Activated naive CD4-positive, alpha-beta T cell (primary cell): Measurements from ENCODE around the gene SPACA5.
"Not testable (repeated sequence)": the region's sequence is repeated elsewhere in the genome, so short reads cannot be mapped to it uniquely, and the experiment has no call there.

Experiments
- DNase-seq, 4 experiments: peaks; one replicate each; lab custom pipeline; 2025; lab: John Stamatoyannopoulos, UW

Gene SPACA5

DNA sequence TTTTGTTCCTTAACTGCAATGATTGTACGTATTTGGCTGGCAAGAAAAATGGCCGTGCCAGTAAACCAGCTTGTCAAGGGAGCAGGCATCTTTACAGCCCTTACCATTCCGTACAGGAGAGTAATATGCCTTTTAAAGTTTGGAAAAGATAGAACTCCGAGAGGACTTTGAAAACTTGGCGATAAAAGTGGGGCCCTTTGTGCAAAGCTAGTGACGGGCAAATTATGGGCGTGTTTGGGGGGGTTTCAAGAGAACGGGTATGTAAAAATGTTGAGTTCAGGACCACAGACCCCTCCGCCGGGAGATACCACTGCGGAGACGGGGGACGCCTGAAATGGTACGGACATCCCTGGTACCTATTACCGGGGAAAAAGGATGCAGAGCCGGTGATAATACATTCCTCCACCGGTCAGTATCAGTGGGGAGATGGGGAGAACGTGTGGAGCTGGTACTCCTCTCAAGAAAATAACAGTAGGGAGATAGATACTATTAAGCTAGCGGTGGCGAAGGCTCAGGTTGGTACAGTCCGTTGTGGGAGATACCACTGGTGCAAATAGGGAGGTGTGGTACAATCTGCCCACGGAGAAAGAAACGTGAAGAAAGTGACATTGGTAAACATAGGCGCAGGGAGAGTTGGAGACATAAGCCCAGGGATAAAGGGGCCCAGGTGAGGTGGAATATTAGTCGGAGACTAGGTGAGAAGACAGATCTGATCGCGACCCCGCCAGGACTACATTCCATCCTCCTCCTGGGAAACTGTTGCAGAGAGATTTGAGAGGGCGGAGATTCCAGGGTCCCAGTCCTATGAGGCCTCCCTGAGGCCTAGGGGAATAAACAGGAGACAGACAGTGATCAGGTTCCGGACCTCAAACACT is 14.5 kb downstream of the SPACA5 start:
- peak; percentile 30 to 68 (median 51) for DNase-seq

DNA sequence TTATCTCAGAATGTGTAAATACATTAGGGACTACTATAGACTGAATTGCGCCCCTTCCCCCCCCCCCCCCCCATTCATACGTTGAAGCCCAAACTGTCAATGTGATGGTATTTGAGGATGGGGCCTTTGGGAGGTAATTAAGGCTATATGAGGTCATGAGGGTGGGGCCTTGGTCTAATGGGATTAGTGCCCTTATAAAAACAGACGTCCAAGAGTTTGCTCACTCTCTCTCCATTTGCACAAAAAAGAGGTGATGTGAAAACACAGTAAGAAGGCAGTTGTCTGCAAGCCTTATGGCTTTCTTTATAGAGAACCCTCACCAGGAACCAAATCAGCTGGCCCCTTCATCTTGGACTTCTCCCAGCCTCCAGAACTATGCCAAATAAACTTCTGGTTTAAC is 15.3 kb downstream of the SPACA5 start:
- no peak for DNase-seq

DNA sequence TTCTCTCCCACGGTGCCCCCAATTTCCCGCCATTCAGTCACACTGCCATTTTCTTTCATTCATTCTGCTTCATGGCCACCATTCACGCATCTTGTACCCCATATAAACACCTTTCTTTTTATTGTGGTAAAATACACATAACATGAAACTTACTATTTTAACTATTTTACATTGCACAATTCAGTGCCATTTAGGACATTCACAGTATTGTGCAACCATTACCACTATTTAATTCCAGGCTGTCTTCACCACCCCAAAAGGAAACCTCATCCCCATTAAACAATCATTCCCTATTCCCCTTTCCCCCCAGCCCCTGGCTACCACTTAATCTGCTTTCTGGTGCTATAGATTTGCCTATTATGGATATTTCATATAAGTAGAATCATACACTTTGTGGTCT is 15.9 kb downstream of the SPACA5 start:
- DNase-seq, result no peak

DNA sequence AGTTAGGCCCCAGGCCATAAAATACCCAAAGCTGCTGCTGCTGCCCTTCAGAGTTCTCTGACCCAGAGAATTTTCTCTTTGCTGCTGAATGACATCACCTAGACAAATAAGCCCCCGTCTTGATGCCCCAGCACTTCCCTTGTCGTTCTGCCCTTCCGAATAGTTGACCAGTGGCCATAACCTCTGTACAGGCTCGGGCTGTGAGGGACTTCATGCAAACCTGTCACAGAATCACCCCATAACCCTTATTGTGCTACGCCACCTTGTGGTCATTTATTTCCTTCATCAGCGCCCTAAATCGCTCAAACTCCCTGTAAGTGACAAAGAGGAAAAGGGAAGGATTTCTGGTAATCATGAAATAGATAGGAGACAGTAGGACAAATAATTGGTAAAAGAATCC is 18.8 kb downstream of the SPACA5 start:
- no peak for DNase-seq

DNA sequence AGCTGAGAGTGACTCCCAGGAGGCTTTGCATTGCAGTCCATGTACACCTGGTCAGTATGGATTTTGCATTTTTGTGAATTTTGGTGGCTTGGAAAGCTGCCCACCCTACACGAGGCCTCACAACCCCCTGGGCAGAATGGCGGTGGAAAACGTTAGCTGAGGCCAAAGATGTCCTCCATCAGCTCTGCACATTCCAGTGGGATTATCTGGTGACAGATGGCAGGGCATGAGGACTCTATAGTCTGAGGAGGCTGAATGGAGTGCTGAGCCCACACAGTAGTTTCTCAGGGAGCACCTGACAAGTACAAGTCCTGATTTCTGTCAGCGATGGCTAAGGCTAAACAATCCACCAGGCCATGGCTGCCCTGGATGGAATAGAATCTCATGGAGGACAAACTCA is 20.8 kb downstream of the SPACA5 start:
- DNase-seq, result not testable (repeated sequence)

DNA sequence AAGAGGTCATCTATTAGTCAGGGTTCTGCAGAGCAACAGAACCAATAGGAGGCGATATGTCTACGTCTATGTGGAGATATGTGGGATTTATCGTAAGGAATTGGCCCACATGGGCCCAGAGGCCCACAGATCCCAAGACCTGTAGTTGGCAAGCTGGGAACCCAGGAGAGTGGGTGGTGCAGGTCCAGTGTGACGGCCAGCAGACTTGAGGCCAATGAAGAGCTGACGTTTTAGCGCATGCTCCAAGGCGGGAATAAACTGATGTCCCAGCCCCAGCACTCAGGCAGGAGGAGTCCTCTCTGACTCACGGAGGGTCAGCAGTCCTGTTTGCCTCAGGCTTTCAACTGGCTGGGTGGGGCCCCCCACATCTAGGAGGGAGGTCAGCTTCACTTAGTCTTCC is 21.3 kb downstream of the SPACA5 start:
- no peak for DNase-seq

DNA sequence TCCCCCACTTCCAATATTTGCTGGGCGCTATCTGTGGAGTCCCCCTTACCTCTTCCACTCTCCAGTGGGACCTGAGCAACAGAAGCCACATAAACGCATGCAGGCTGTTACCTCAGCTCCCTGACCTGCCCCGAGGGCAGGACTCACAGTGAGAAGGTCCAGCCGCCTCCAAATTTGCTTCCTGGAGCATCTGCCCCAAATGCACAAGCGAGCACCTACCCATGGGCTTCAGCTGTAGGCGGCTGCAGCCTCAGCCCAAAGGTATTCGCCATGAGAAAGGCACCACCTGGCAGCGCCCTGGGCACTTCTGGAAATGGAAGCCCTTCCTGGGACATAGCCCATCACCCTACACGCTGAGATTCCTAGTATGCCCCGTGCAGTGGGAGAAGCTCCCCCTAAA is 23.4 kb downstream of the SPACA5 start:
- no peak for DNase-seq

DNA sequence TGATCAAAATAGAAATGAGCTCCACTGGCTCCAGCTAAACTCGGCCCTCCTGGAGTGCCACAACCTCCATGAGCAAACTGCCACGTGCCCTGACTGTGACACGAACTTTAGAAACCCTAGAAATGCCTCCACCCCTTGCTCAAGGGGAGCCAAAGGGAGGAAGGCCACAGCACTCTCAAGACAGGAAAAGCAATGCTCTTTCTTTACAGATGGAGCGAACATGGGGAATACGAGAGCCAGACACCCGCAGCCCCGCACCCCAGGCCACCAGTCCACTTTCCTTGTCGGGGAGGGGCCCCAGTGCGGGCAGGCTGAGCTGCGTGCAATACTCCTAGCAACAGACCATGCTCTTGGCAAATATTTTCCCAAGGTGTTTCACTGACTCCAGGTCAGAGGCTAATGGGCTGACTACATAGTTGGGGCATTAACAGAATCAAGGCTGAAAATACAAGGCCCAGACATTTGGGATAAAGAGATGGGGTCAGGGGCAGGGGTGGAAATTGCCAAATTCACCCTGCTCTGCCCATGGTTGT is 23.9 kb downstream of the SPACA5 start:
- DNase-seq, result not testable (repeated sequence)

DNA sequence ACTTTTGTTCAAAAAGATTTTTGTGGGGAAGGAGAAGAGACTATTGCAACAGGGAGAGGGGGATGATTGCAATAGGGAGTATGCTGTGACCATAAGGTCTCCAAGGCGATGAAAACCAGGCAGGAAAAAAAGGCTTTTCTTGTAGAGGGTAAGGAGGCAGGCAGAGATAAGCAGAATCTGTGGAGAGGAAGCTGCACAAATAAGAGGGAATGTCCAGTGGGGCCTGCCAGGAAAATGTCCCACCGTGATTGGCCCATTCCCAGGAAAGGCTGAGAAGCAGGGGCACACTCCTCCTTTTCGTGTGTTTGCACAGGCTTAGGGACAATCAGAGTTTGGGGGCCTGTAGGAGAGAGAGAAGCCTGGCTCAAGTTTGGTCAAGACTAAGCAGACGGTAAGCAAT is 29.1 kb downstream of the SPACA5 start:
- no peak for DNase-seq

DNA sequence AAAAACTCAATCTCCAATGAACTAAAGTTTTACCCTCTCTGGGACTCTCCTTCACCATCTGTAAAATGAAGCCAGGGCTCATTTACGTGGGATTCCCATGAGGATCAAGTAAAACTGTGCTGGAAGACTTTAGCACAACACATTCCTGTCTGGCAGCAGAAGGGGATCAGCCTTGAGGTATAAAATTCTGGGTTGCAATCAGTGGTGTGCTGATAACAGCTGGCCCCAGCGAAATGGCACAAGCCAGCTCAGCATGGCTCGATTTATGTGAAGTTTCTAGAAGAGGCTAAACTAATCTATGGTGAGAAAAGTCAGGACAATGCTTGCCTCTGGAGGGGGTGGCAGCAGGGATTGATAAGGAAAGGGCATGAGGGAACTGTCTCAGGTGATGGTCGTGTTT is 36.3 kb downstream of the SPACA5 start:
- no peak for DNase-seq

DNA sequence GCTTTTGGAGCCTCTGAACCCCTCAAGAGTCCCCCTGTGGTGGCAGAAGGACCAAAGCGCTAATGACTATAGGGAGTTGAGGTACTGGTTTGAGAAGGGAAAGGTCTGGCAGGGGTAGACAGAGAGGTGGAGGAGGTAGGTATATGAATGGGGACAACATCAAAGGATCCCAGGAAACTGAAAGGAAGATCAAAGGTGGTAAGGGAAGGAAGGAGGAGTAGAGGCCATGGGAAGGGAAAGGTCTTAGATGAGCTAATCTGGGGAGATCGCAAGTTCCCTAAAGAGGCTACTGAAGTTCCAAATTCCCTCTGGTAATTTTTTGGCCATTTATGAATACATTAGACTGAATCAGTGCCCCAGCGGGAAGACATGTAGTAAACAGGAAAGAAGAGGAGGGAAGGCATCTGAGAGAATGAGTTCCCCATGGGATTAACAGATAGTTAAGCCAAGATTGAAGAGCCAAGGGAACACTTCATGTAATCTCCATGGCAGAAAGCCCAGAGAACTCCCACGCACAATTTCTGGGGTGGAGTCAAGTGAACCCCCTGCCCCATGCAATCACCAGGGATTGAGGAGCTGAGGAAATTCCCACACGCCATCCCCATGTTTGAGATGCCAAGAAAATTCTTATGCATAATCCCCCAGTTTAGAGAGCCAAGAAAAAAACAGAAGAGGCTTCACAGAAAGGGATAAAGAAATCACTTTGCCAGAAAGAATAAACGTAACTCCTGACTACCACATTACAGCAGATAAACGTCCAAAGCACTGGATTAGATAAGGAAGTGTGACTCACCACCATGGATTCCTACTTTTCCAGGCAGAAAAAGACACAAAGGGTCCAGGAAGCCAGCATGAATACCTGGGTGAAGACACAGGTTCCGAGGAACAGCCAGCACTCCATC is 38.9 kb downstream of the SPACA5 start:
- no peak for DNase-seq

DNA sequence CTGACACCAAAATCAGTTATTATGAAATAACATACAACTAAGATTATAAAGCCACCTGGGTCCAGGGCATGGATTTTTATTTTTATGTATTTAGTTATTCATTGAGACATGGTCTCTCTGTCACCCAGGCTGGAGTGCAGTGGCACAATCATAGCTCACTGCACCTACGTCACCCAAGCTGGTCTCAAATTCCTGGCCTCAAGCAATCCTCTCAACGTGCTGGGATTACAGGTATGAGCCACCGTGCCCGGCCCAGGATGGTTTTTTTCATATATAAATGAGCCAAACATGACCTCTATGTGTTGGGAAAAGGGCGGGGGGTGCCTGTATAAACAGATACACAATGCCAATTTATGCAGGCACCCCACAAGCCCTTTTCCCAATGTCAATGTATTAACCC is 40.1 kb downstream of the SPACA5 start:
- no peak for DNase-seq

DNA sequence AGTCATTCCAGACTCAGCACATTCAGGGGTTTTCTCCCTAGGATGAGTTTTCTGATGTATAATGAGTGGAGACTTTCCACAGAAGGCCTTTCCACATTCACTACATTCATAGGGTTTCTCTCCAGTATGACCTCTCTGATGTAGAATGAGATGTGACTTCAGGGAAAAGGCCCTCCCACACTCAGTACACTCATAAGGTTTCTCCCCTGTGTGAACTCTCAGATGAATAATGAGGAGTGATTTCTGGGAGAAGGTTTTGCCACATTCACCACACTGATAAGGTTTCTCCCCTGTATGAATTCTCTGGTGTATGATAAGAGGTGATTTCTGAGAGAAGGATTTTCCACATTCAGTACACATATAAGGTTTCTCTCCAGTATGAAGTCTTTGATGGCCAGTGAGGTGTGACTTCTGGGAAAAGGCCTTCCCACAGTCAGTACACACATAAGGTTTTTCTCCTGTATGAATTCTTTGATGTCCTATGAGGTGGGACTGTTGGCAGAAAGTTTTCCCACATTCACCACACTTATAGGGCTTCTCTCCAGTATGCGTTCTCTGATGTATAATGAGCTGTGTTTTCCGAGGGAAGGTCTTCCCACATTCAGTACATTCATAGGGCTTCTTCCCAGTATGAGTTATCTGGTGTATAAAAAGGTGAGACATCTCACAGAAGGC is 52.0 kb downstream of the SPACA5 start:
- no peak for DNase-seq

DNA sequence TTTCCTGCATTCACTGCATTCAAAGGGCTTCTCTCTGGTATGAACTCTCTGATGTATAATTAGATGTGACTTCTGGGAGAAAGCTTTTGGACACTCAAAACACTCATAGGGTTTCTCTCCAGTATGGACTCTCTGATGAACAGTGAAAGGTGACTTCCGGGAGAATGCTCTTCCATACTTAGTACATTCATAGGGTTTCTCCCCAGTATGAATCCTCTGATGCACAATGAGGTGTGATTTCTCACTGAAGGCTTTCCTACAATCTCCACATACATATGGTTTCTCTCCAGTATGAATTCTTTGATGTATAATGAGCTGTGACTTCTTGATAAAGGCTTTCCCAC is 52.5 kb downstream of the SPACA5 start:
- DNase-seq, result no peak
